SK-N-SH (cell line): Measurements from ENCODE around the gene TRIM47. TPM values are rescaled to one million over a fixed set of nuclear protein-coding genes. Genes with fewer than 3 reads are reported as not detected.

Source experiments
- CTCF ChIA-PET: fragments of 300-600, 350-600 bp; formaldehyde crosslinking; extraction: SDS; loops from one replicate; lab custom pipeline; 2021; lab: Yijun Ruan, JAX
- POLR2A ChIA-PET: fragments of 350-600 bp; sonication (Branson Sonifier 250); formaldehyde crosslinking; extraction: SDS; loops from one replicate; lab custom pipeline; 2020; ENCODE audit warnings: antibody characterized with exemption, inconsistent platforms; lab: Yijun Ruan, JAX
- DNase-seq: peaks from one replicate; pipeline ENCODE4 v3.0.0; 2012
- H2AFZ ChIP-seq: fragments of 200-600 bp; sonication (generic); 2 replicates; pipeline ENCODE4 v1.8.1; 2016; ENCODE audit warnings: antibody characterized with exemption, mild to moderate bottlenecking, low read depth
- H3F3A ChIP-seq: fragments of 200-600 bp; sonication (generic); replicated peaks from 2 replicates; pipeline ENCODE3; 2016; ENCODE audit warnings: antibody characterized with exemption, mild to moderate bottlenecking; ENCODE audit not compliant: insufficient read depth
- H3K27ac ChIP-seq, 2 experiments: fragments of 200-500 bp in 1 of 2; fragments of 200-600 bp in 1 of 2; sonication (Bioruptor generic) in 1 of 2; sonication (generic), shearing (Covaris generic) in 1 of 2; 2 replicates each; pipeline versions ENCODE4 v1.5.1 to v1.6.1; 2014 to 2016; ENCODE audit warnings: low read depth in 2 of 2, inconsistent platforms in 1 of 2, low read length in 1 of 2, mild to moderate bottlenecking in 1 of 2, mixed read lengths in 1 of 2
- H3K27me3 ChIP-seq: fragments of 200-600 bp; sonication (generic), shearing (Covaris generic); 2 replicates; pipeline ENCODE4 v1.6.1; 2016; ENCODE audit warnings: mixed run types; ENCODE audit not compliant: insufficient read depth
- H3K36me3 ChIP-seq, 2 experiments: fragments of 200-500 bp in 1 of 2; fragments of 200-600 bp in 1 of 2; sonication (Bioruptor generic) in 1 of 2; sonication (generic) in 1 of 2; replicated peaks in 1 of 2; 2 replicates each; pipeline versions ENCODE3 to v1.5.1; 2014 to 2016; ENCODE audit warnings: low read length in 1 of 2, mild to moderate bottlenecking in 1 of 2; ENCODE audit not compliant: insufficient read depth in 2 of 2, control insufficient read depth in 1 of 2
- H3K4me1 ChIP-seq, 2 experiments: fragments of 200-500 bp in 1 of 2; fragments of 200-600 bp in 1 of 2; sonication (Bioruptor generic) in 1 of 2; sonication (generic), shearing (Covaris generic) in 1 of 2; 2 replicates each; pipeline versions ENCODE4 v1.5.1 to v1.6.1; 2014 to 2016; ENCODE audit warnings: low read depth in 1 of 2, low read length in 1 of 2, mixed run types in 1 of 2; ENCODE audit not compliant: insufficient read depth in 2 of 2, control insufficient read depth in 1 of 2
- H3K4me2 ChIP-seq: fragments of 200-600 bp; sonication (generic), shearing (Covaris generic); 2 replicates; pipeline ENCODE4 v1.6.1; 2017; ENCODE audit warnings: mixed run types
- H3K4me3 ChIP-seq, 2 experiments: fragments of 200-500 bp in 1 of 2; fragments of 200-600 bp in 1 of 2; sonication (Bioruptor generic) in 1 of 2; sonication (generic), shearing (Covaris generic) in 1 of 2; 2 replicates each; pipeline versions ENCODE4 v1.5.1 to v1.8.1; 2014 to 2016; ENCODE audit warnings: low read depth in 2 of 2, inconsistent platforms in 1 of 2, low read length in 1 of 2, mild to moderate bottlenecking in 1 of 2, mixed read lengths in 1 of 2, moderate library complexity in 1 of 2
- H3K79me2 ChIP-seq: fragments of 200-600 bp; sonication (generic); 2 replicates; pipeline ENCODE4 v1.8.1; 2017; ENCODE audit warnings: mild to moderate bottlenecking; ENCODE audit not compliant: insufficient read depth
- H3K9ac ChIP-seq: fragments of 200-600 bp; sonication (generic); 2 replicates; pipeline ENCODE4 v1.6.1; 2017; ENCODE audit warnings: mixed run types
- H3K9me2 ChIP-seq: fragments of 200-600 bp; sonication (generic); 2 replicates; pipeline ENCODE4 v1.6.1; 2017; ENCODE audit warnings: mixed run types
- H3K9me3 ChIP-seq: fragments of 200-600 bp; sonication (generic); 2 replicates; pipeline ENCODE4 v1.6.1; 2017; ENCODE audit warnings: mixed run types, mild to moderate bottlenecking, moderate library complexity
- H4K20me1 ChIP-seq: fragments of 200-600 bp; sonication (generic); 2 replicates; pipeline ENCODE4 v1.6.1; 2017; ENCODE audit warnings: mild to moderate bottlenecking, mixed run types; ENCODE audit not compliant: insufficient read depth
- EP300 ChIP-seq, 2 experiments: IDR thresholded peaks; 2 replicates each; pipeline versions ENCODE4 v1.4.0 to v1.6.1; 2012; ENCODE audit warnings: borderline replicate concordance in 1 of 2, low read depth in 1 of 2, low read length in 1 of 2
- FOSL2 ChIP-seq: IDR thresholded peaks from 2 replicates; pipeline ENCODE4 v1.4.0; 2012; ENCODE audit warnings: low read depth, mild to moderate bottlenecking, moderate library complexity, borderline replicate concordance
- GATA2 ChIP-seq: sonication (generic); formaldehyde crosslinking; IDR thresholded peaks from 2 replicates; pipeline ENCODE4 v1.5.0; 2020; ENCODE audit warnings: mild to moderate bottlenecking, missing genetic modification reagents
- JUND ChIP-seq: IDR thresholded peaks from 2 replicates; pipeline ENCODE4 v1.4.0; 2012
- MXI1 ChIP-seq: IDR thresholded peaks from 2 replicates; pipeline ENCODE4 v1.6.1; 2012; ENCODE audit warnings: mild to moderate bottlenecking, low read depth, low read length, improper control_type of control experiment
- POLR2AphosphoS5 ChIP-seq: IDR thresholded peaks from 2 replicates; pipeline ENCODE4 v1.6.1; 2012; ENCODE audit warnings: low read depth, low read length
- SIN3A ChIP-seq: IDR thresholded peaks from 2 replicates; pipeline ENCODE4 v1.6.1; 2012; ENCODE audit warnings: low read depth, mild to moderate bottlenecking, low read length, moderate library complexity, borderline replicate concordance
- SMC3 ChIP-seq: IDR thresholded peaks from 2 replicates; pipeline ENCODE4 v1.6.1; 2012; ENCODE audit warnings: low read depth, low read length, improper control_type of control experiment
- TCF12 ChIP-seq: IDR thresholded peaks from 2 replicates; pipeline ENCODE4 v1.4.0; 2012
- TEAD4 ChIP-seq: IDR thresholded peaks from 2 replicates; pipeline ENCODE4 v1.4.0; 2012; ENCODE audit warnings: mild to moderate bottlenecking, borderline replicate concordance; ENCODE audit not compliant: insufficient read depth
- YY1 ChIP-seq: IDR thresholded peaks from 2 replicates; pipeline ENCODE4 v1.4.0; 2012; ENCODE audit warnings: low read depth, mild to moderate bottlenecking
- WGBS: methylation state at CpG from one replicate; pipeline ENCODE4 v1.1.6; 2017; ENCODE audit warnings: low lambda C conversion rate; 5-methylcytosine and 5-hydroxymethylcytosine counted together
- polyA plus RNA-seq, 3 experiments: library from polyadenylated mRNA; depleted of rRNA; stranded (reverse); fragments of >200 nt; gene quantifications; 2 replicates each; pipeline ENCODE4 v1.2.3, GENCODE V29; 2012
- TF ChIP-seq, protein P1 (sequence below): fragments of 200-600 bp; sonication (generic); IDR thresholded peaks from 2 replicates; pipeline ENCODE4 v1.6.1; 2017; ENCODE audit warnings: antibody characterized with exemption, mild to moderate bottlenecking, moderate library complexity
- TF ChIP-seq, protein P2 (sequence below): fragments of 150-350 bp; IDR thresholded peaks from 2 replicates; pipeline ENCODE4 v1.6.1; 2017; ENCODE audit warnings: antibody characterized with exemption, low read length, low read depth, borderline replicate concordance
- TF ChIP-seq, protein P3 (sequence below): IDR thresholded peaks from 2 replicates; pipeline ENCODE4 v1.4.0; 2012; ENCODE audit warnings: low read depth, borderline replicate concordance

Gene TRIM47
- polyA plus RNA-seq, 1 of the 3 experiments (the other 2 are of a cell fraction) = 5.1 TPM

DNA sequence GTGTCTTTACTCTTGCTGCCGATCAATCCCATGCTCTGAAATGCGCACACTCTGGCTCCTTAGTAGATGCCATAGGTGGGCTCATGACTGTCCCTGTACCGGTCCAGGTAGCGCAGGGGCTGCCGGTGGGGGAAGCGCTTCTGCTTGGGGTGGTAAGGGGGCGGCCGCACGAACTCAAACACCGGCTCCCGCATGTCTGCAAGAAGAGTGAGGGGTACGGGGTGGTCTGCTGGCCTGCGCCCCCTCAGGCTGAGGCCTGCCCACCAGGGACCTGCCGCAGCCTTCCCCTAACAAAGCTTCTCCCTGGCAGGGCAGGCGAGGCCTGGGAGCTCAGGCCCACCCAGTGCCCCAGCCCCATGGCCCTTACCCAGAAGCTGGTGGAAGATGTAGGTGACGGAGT lies 20.4 kb upstream of the TRIM47 start:
- H3K79me2 ChIP-seq = peaks cover 44% of the 10 kb centered on the region
- ChIA-PET POLR2A (interaction anchor here (0.7 kb wide), 1 partner anchor 67 kb away, joined by 5 read pairs; no protein-coding TSS in a partner anchor), CTCF (interaction anchor here (1.3 to 16.0 kb wide), 5 partner anchors 16 to 116 kb away, joined by 3 to 214 read pairs (median 5); partner anchors contain the start of gene TRIM47)
- peaks cover 26 to 42% of the 10 kb centered on the region in 2 experiments for H3K36me3 ChIP-seq
- peaks cover 22% of the 10 kb centered on the region for H3F3A ChIP-seq
- no peak overlapping the region for H3K27ac ChIP-seq
- 96% methylated on average over 16 of the region's 16 CpGs for WGBS
- no peak overlapping the region for H3K4me2 ChIP-seq
- no peaks in the 10 kb centered on the region for H3K9me3 ChIP-seq
- H3K4me1 ChIP-seq = peaks cover 10 to 13% of the 10 kb centered on the region in 2 experiments; a peak in 3 of 4 replicates
- no peak for DNase-seq
- no peak for TF ChIP-seq EP300 (IDR thresholded peaks at IDR 0.05; ENCODE audit: borderline replicate concordance in 1 of 2, low read depth in 1 of 2, low read length in 1 of 2)
- no peak for TF ChIP-seq GATA2 (CRISPR knock-in tag)
- TF ChIP-seq YY1 = no peak
- TF ChIP-seq, protein P1, sequence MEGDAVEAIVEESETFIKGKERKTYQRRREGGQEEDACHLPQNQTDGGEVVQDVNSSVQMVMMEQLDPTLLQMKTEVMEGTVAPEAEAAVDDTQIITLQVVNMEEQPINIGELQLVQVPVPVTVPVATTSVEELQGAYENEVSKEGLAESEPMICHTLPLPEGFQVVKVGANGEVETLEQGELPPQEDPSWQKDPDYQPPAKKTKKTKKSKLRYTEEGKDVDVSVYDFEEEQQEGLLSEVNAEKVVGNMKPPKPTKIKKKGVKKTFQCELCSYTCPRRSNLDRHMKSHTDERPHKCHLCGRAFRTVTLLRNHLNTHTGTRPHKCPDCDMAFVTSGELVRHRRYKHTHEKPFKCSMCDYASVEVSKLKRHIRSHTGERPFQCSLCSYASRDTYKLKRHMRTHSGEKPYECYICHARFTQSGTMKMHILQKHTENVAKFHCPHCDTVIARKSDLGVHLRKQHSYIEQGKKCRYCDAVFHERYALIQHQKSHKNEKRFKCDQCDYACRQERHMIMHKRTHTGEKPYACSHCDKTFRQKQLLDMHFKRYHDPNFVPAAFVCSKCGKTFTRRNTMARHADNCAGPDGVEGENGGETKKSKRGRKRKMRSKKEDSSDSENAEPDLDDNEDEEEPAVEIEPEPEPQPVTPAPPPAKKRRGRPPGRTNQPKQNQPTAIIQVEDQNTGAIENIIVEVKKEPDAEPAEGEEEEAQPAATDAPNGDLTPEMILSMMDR = no peak
- no peak for TF ChIP-seq TEAD4
- no peak for TF ChIP-seq JUND
- no peak for TF ChIP-seq SIN3A
- TF ChIP-seq, protein P2, sequence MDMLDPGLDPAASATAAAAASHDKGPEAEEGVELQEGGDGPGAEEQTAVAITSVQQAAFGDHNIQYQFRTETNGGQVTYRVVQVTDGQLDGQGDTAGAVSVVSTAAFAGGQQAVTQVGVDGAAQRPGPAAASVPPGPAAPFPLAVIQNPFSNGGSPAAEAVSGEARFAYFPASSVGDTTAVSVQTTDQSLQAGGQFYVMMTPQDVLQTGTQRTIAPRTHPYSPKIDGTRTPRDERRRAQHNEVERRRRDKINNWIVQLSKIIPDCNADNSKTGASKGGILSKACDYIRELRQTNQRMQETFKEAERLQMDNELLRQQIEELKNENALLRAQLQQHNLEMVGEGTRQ = no peak
- no peak overlapping the region for H3K9ac ChIP-seq
- H3K4me3 ChIP-seq = no peak overlapping the region
- no peak overlapping the region for H2AFZ ChIP-seq
- H3K27me3 ChIP-seq = no peaks in the 10 kb centered on the region
- no peaks in the 10 kb centered on the region for H3K9me2 ChIP-seq
- H4K20me1 ChIP-seq = no peaks in the 10 kb centered on the region

DNA sequence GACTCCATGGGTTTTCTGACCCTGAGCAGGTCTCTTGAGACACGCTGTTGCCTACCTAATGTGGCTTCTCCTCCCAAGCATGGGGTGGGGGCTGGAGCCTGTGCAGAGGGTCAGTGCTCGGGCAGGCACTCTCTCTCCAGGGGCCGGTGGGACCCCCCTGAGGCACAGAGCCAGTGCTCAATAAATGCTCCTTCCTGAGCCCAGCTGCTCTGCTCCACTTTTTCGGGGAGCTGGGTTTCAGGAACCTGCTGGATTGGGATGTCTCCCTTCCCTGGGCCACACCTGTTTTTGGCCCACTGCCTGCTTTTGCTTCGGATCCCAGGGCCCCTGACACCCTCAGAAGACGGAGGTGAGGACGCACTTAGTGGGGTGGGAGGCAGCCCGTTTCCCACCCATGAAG lies 19.7 kb upstream of the TRIM47 start:
- no peaks in the 10 kb centered on the region for H3K27me3 ChIP-seq
- H3K27ac ChIP-seq = no peak overlapping the region
- H3K9me3 ChIP-seq = no peaks in the 10 kb centered on the region
- H3K4me1 ChIP-seq = peaks cover 9 to 13% of the 10 kb centered on the region in 2 experiments; a peak in 3 of 4 replicates
- peaks cover 14% of the 10 kb centered on the region for H3F3A ChIP-seq
- peaks cover 41% of the 10 kb centered on the region for H3K79me2 ChIP-seq
- TF ChIP-seq, protein P3, sequence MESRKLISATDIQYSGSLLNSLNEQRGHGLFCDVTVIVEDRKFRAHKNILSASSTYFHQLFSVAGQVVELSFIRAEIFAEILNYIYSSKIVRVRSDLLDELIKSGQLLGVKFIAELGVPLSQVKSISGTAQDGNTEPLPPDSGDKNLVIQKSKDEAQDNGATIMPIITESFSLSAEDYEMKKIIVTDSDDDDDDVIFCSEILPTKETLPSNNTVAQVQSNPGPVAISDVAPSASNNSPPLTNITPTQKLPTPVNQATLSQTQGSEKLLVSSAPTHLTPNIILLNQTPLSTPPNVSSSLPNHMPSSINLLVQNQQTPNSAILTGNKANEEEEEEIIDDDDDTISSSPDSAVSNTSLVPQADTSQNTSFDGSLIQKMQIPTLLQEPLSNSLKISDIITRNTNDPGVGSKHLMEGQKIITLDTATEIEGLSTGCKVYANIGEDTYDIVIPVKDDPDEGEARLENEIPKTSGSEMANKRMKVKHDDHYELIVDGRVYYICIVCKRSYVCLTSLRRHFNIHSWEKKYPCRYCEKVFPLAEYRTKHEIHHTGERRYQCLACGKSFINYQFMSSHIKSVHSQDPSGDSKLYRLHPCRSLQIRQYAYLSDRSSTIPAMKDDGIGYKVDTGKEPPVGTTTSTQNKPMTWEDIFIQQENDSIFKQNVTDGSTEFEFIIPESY = no peak
- TF ChIP-seq MXI1 (no peak), SMC3 (no peak), POLR2AphosphoS5 (no peak), FOSL2 (no peak), TCF12 (no peak)
- TF ChIP-seq, all 33 proteins: peak for 0
- H3K9ac ChIP-seq = no peak overlapping the region
- no peak overlapping the region for H3K4me2 ChIP-seq
- H3K9me2 ChIP-seq = no peaks in the 10 kb centered on the region
- H2AFZ ChIP-seq = no peak overlapping the region
- H3K36me3 ChIP-seq = peaks cover 23 to 42% of the 10 kb centered on the region in 2 experiments
- 93% methylated on average over 5 of the region's 8 CpGs for WGBS
- ChIA-PET POLR2A (interaction anchor here (0.7 kb wide), 1 partner anchor 68 kb away, joined by 5 read pairs; no protein-coding TSS in a partner anchor), CTCF (interaction anchor here (0.7 to 16.0 kb wide), 11 partner anchors 17 to 381 kb away, joined by 3 to 214 read pairs (median 14); partner anchors contain the start of genes GALK1, TRIM47 and WBP2)
- H3K4me3 ChIP-seq = no peak overlapping the region
- no peaks in the 10 kb centered on the region for H4K20me1 ChIP-seq
- no peak for DNase-seq
